CD4-positive, CD25-positive, alpha-beta regulatory T cell (primary cell): Measurements from ENCODE around the gene LRRC32. TPM values are rescaled to one million over a fixed set of nuclear protein-coding genes. Genes with fewer than 3 reads are reported as not detected.

Experiments used
- ATAC-seq, 2 donors: fragments of 150-1000 bp; cut with Tn5 transposase; one replicate each; pipeline ENCODE4 v1.10.0; 2021; ENCODE audit warnings: low read depth in 2 of 2, moderate number of reproducible peaks in 2 of 2, moderate library complexity in 1 of 2
- DNase-seq, 3 donors: peaks; one replicate each; pipeline versions ENCODE4 v3.0.0 to v3.0.0-alpha.2; 2012 to 2022; ENCODE audit warnings: mixed read lengths in 1 of 3
- H3K27ac ChIP-seq: one replicate; pipeline ENCODE4 v1.7.0; 2013; ENCODE audit warnings: mild to moderate bottlenecking, low read length; ENCODE audit not compliant: insufficient read depth, poor library complexity, severe bottlenecking
- H3K27me3 ChIP-seq: one replicate; pipeline ENCODE4 v1.7.0; 2013; ENCODE audit warnings: low read length; ENCODE audit not compliant: control insufficient read depth, insufficient read depth
- H3K36me3 ChIP-seq: one replicate; pipeline ENCODE4 v1.7.0; 2013; ENCODE audit warnings: mild to moderate bottlenecking, low read length, moderate library complexity; ENCODE audit not compliant: control insufficient read depth, insufficient read depth
- H3K4me1 ChIP-seq: 2 replicates; pipeline ENCODE4 v1.7.0; 2013; ENCODE audit warnings: mild to moderate bottlenecking, low read length; ENCODE audit not compliant: insufficient read depth, control insufficient read depth, poor library complexity, severe bottlenecking
- H3K4me3 ChIP-seq: one replicate; pipeline ENCODE4 v1.7.0; 2013; ENCODE audit warnings: low read depth, mild to moderate bottlenecking, low read length, moderate library complexity
- H3K9me3 ChIP-seq, 2 experiments: 1 replicate in 1 of 2; 2 replicates in 1 of 2; pipeline ENCODE4 v1.7.0; 2013; ENCODE audit warnings: low read length in 2 of 2, mild to moderate bottlenecking in 1 of 2, moderate library complexity in 1 of 2; ENCODE audit not compliant: control insufficient read depth in 2 of 2
- H3K27ac Mint-ChIP-seq, 3 donors: one replicate each; pipeline ENCODE4 v1.8.0; 2020 to 2022; ENCODE audit warnings: mild to moderate bottlenecking in 3 of 3, mixed read lengths in 3 of 3, moderate library complexity in 2 of 3
- H3K27me3 Mint-ChIP-seq: one replicate; pipeline ENCODE4 v1.8.0; 2022; ENCODE audit warnings: mild to moderate bottlenecking, mixed read lengths
- H3K36me3 Mint-ChIP-seq: one replicate; pipeline ENCODE4 v1.8.0; 2020; ENCODE audit warnings: mixed read lengths
- H3K4me1 Mint-ChIP-seq, 4 donors: one replicate each; pipeline ENCODE4 v1.8.0; 2020 to 2022; ENCODE audit warnings: mixed read lengths in 4 of 4, mild to moderate bottlenecking in 1 of 4
- H3K4me3 Mint-ChIP-seq, 4 donors: one replicate each; pipeline ENCODE4 v1.8.0; 2020 to 2022; ENCODE audit warnings: mild to moderate bottlenecking in 4 of 4, mixed read lengths in 4 of 4, moderate library complexity in 3 of 4
- H3K9me3 Mint-ChIP-seq, 7 donors: one replicate each; pipeline ENCODE4 v1.8.0; 2020 to 2022; ENCODE audit warnings: mixed read lengths in 7 of 7, mild to moderate bottlenecking in 3 of 7, moderate library complexity in 2 of 7
- polyA plus RNA-seq, 4 donors: library from polyadenylated mRNA; unstranded; fragments of 300-500 nt; fragmentation: Illumina TruSeq; gene quantifications; one replicate each; pipeline ENCODE4 v1.2.3, GENCODE V29; 2021
- total RNA-seq: library from RNA; stranded (reverse); gene quantifications from one replicate; pipeline ENCODE4 v1.2.3, GENCODE V29; 2022

The LRRC32 gene
- total and polyA plus RNA-seq, 5 donors from 2014 or later, result 5.0 to 71.4 (median 6.2) TPM

DNA sequence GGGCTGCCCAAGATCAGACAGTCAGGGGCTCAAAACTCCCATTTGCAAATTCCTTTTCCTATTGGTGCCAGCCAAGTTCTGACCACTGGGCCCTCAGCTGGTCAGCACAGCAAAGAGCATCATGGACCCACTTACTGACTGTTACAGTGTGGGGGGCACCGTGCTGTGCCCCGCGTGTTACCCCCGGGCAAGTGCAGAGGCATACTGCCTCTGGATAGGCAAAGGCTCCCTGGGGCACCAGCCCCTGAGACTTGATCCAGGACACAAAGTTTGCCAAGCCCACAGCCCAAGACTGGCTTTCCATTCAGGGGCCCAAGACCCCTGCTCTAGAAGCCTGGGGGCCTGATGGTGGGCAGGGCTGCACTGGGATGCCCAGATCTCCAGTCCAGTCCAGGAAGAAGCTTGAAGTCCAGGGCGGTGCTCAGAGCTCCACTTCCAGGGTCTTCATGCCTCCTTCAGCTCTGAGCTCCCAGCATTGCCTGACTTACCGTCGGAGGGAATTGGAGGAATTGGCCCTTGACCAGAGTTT lies 6.6 kb downstream of the LRRC32 start:
- no peak for ATAC-seq

DNA sequence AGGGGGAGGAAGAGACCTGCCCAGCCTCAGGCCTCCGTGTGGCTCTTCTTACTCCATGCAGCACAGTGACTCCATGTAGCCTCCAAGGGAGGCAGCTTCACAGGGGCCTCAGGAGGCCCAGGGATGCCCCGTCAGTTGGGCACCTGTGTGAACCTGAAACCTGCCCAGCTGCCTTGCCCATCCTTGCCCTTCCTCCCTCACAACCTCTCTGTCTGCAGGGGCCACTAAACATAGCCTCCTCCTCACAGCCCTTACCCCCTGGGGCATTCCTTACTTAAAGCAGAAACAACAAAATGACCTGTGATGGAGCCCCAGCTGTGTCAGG lies 7.1 kb downstream of the LRRC32 start:
- no peaks in the 10 kb centered on the region for H3K36me3 Mint-ChIP-seq
- ATAC-seq (no peak), DNase-seq (no peak)
- Histone ChIP-seq H3K27ac (no peak overlapping the region), H3K36me3 (peaks cover 33% of the 10 kb centered on the region), H3K9me3 (no peaks in the 10 kb centered on the region), H3K4me3 (no peak overlapping the region), H3K4me1 (peaks cover 46% of the 10 kb centered on the region), H3K27me3 (no peaks in the 10 kb centered on the region)
- peaks cover 6 to 54% (median 40%) of the 10 kb centered on the region in 4 donors for H3K4me1 Mint-ChIP-seq
- peak overlapping the region; percentile 38 to 98 (median 98) for H3K27ac Mint-ChIP-seq
- H3K27me3 Mint-ChIP-seq, result no peaks in the 10 kb centered on the region
- H3K4me3 Mint-ChIP-seq, result no peak overlapping the region
- no peaks in the 10 kb centered on the region for H3K9me3 Mint-ChIP-seq

More for the DNA sequence above, 6.6 kb downstream of the LRRC32 start:
- no peaks in the 10 kb centered on the region for H3K9me3 ChIP-seq
- H3K4me3 ChIP-seq, result no peak overlapping the region
- no peaks in the 10 kb centered on the region for H3K27me3 ChIP-seq
- Mint-ChIP-seq H3K27me3 (no peaks in the 10 kb centered on the region), H3K4me1 (peaks cover 6 to 56% (median 42%) of the 10 kb centered on the region in 4 donors), H3K9me3 (no peaks in the 10 kb centered on the region), H3K27ac (peak overlapping the region; percentile 96 to 98 (median 98)), H3K36me3 (no peaks in the 10 kb centered on the region), H3K4me3 (no peak overlapping the region)
- no peak for DNase-seq
- peak overlapping the region; percentile 87 for H3K27ac ChIP-seq
- H3K36me3 ChIP-seq, result peaks cover 32% of the 10 kb centered on the region
- H3K4me1 ChIP-seq, result peaks cover 52% of the 10 kb centered on the region

DNA sequence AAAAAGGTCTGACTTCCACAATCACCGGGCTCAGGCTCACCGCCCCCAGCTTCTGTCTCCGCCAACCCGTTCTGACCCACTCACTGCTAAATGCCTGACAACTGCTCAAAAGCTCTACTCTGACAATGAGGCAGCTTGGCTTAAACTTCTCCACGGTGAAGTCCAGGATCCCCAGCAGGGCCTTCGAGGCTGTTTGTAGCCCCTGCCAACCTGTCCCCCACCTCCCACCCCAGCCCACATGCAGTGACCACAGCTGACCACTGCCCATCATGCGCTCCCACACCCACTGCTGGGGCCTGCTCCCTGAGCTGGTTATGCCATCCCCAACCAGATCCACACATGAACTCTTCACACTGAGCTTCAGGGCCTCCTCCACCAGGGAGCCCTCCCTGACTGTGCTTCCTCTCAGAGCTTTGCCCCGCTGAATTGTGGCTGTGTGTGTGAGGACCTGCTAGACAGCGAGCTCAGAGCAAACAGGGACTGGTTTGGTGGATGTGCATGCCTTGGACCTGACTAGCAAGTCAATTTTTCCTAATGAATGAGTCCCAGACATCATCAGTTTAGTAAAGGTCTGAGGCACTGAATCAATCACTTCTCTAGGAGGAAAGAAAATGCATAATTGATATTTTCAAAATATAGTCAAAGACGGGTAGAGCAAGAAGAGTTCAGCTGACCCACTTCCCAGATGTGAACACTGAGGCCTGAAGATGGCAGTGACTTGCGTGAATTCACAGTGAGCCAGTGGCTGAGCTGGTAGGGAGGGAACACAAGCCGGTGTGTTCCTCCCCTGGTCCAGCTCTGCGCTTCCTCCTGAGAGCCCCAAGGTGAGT lies 7.7 kb downstream of the LRRC32 start:
- H3K27ac ChIP-seq, result no peak overlapping the region
- ATAC-seq, result no peak
- peaks cover 37% of the 10 kb centered on the region for H3K36me3 ChIP-seq
- H3K4me3 ChIP-seq, result no peak overlapping the region
- no peaks in the 10 kb centered on the region for H3K9me3 ChIP-seq
- H3K36me3 Mint-ChIP-seq, result no peaks in the 10 kb centered on the region
- H3K27me3 Mint-ChIP-seq, result no peaks in the 10 kb centered on the region
- no peaks in the 10 kb centered on the region for H3K27me3 ChIP-seq
- DNase-seq, result no peak
- H3K9me3 Mint-ChIP-seq, result no peaks in the 10 kb centered on the region
- H3K4me3 Mint-ChIP-seq, result peak overlapping the region in 1 of 4 donors; percentile 19
- peaks cover 41% of the 10 kb centered on the region for H3K4me1 ChIP-seq
- H3K27ac Mint-ChIP-seq, result peak overlapping the region; percentile 38 to 98 (median 42)
- H3K4me1 Mint-ChIP-seq, result peaks cover 6 to 51% (median 34%) of the 10 kb centered on the region in 4 donors

DNA sequence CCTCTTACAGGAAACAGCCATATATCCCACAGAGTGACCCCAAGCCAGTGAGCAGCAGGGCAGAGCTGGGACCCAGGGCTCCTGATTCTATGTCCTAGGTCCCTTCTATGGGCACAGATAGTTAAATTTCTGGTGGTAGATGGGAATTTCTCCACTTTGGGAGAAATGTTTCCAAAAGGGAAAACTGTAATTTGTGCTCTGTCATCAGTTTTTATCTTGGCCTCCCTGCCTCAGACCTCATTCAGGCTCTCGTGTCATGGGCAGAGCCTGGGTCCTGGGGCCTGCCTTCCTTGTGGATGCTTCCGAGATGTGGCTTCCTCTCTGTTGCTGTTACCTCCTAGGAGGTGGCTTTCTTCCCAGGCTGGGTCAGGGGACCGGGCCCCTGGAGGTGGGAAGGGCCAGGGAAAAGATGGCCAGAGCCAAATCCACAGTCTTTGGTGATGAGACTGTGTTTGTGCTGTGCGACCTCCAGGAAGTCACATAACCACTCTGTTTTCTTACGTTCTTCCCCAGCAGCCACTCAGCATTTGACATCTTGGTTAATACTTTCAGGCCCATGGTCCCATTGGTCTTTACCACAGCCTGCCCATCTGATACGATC lies 8.6 kb downstream of the LRRC32 start:
- ATAC-seq (no peak), DNase-seq (no peak)
- H3K9me3 Mint-ChIP-seq, result no peaks in the 10 kb centered on the region
- Histone ChIP-seq H3K27me3 (no peaks in the 10 kb centered on the region), H3K9me3 (no peaks in the 10 kb centered on the region), H3K4me1 (peaks cover 31% of the 10 kb centered on the region), H3K36me3 (peaks cover 44% of the 10 kb centered on the region), H3K4me3 (no peak overlapping the region), H3K27ac (no peak overlapping the region)
- H3K4me1 Mint-ChIP-seq, result peaks cover 3 to 46% (median 28%) of the 10 kb centered on the region in 4 donors
- H3K36me3 Mint-ChIP-seq, result no peaks in the 10 kb centered on the region
- no peaks in the 10 kb centered on the region for H3K27me3 Mint-ChIP-seq
- peak overlapping the region in 2 of 3 donors; percentile 23 to 71 for H3K27ac Mint-ChIP-seq
- H3K4me3 Mint-ChIP-seq, result peak overlapping the region in 1 of 4 donors; percentile 19

DNA sequence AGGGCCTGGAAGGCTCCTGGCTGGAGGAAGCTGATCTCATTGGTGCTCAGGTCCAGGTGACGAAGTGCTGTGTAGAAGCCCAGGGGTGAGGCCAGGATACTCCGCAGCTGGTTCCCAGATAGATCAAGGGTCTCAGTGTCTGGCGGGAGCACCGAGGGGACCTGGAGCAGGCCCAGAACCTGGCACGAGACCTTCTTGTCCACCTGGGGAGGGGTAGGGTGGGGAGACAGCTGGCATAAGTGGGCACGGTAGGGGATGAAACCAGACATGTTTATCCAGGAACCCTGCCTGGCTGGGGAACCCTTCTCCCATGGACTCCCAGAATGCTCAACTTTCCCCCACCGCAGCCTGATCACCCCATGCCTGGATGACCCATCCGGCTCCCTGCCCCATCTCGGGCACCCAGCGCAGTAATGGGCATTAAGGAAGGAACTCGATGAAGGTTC lies 9.2 kb downstream of the LRRC32 start:
- Mint-ChIP-seq H3K4me3 (no peak overlapping the region), H3K9me3 (no peaks in the 10 kb centered on the region), H3K36me3 (no peaks in the 10 kb centered on the region), H3K4me1 (peaks cover 0 to 44% (median 23%) of the 10 kb centered on the region in 4 donors), H3K27ac (peak overlapping the region in 2 of 3 donors; percentile 71 to 80), H3K27me3 (no peaks in the 10 kb centered on the region)
- Histone ChIP-seq H3K27me3 (no peaks in the 10 kb centered on the region), H3K27ac (no peak overlapping the region), H3K9me3 (no peaks in the 10 kb centered on the region), H3K4me1 (peaks cover 25% of the 10 kb centered on the region), H3K36me3 (peaks cover 44% of the 10 kb centered on the region), H3K4me3 (no peak overlapping the region)
- DNase-seq (no peak), ATAC-seq (no peak)

DNA sequence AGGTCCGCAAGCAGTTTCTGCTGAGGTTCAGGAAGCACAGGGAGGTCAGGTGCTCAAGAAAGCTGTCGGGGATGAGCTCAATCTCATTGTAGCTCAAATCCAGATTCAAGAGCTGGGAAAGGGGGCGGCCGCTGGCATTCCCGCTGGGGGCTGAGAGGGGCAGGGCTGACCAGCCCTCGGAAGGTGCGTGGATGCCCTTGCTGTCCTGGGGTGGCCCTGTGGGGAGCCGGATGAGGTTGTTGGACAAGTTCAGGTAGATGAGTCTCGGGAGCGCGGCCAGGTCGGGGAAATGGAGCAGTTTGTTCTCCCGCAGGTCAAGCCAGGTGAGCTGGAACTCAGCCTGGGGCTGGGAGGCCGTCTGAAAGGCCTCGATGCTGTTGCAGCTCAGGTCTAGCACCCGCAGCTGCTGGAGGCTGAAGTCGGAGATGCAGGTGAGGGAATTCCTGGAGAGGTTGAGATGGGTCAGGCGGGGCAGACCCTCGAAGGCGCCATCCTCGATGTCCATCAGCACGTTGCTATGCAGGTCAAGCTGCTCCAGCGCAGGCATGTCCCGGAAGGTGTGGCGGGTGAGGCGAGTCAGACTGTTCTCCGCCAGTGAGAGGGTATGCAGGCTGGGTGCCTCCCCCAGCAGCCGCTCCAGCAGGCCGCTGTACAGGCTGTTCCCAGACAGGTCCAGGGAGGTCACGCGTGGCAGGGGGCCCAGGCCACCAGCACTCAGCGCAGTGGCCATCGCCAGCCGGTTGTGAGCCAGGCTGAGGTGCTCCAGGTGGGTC lies 9.8 kb downstream of the LRRC32 start:
- H3K36me3 ChIP-seq, result peaks cover 44% of the 10 kb centered on the region
- no peak for ATAC-seq
- no peak for DNase-seq
- no peaks in the 10 kb centered on the region for H3K27me3 ChIP-seq
- peaks cover 19% of the 10 kb centered on the region for H3K4me1 ChIP-seq
- H3K9me3 ChIP-seq, result no peaks in the 10 kb centered on the region
- Mint-ChIP-seq H3K36me3 (no peaks in the 10 kb centered on the region), H3K9me3 (no peaks in the 10 kb centered on the region), H3K27me3 (no peaks in the 10 kb centered on the region), H3K4me3 (no peak overlapping the region), H3K4me1 (peaks cover 0 to 38% (median 18%) of the 10 kb centered on the region in 4 donors), H3K27ac (peak overlapping the region in 1 of 3 donors; percentile 80)
- H3K4me3 ChIP-seq, result no peak overlapping the region
- no peak overlapping the region for H3K27ac ChIP-seq

DNA sequence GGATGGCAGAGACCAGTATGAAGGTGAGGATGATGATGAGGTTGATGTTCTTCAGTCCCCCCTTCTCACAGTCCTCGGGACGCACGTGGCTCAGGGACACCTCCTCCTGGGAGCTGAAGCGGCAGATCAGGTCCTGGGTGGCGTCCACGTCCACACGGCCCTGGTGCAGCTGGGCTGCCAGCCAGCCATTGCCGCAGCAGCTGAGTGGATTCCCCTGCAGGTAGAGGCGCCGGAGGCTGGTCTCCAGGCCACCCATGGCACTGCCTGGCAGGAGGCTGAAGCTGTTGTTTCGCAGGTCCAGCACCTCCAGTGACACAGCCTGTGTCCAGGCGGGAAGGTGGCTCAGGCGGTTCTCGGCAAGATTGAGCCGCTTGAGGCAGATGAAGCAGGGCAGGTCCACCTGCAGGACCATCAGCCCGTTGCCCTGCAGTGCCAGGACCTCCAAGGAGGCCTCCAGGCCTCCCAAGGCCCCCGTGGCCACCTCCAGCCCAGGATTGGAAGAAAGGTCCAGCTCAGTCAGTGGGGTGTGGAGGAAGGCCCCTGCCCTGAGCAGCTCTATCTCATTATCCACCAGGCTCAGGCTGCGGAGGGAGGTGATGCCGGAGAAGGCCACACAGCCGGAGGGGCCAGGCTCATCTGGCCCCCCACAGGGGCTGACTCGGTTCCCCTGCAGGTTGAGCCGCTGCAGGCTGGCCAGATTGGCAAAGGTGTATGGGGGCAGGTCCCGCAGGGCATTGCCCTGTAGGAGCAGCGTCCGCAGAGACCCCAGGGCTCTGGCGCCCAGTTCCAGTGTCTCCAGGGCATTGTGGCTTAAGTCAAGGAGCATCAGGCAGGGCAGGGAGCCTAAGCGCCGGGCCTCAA lies 10.6 kb downstream of the LRRC32 start:
- Histone ChIP-seq H3K4me1 (peaks cover 11% of the 10 kb centered on the region), H3K4me3 (no peak overlapping the region), H3K36me3 (peaks cover 44% of the 10 kb centered on the region), H3K27ac (no peak overlapping the region), H3K9me3 (no peaks in the 10 kb centered on the region), H3K27me3 (no peaks in the 10 kb centered on the region)
- no peak for DNase-seq
- Mint-ChIP-seq H3K36me3 (no peaks in the 10 kb centered on the region), H3K9me3 (no peaks in the 10 kb centered on the region), H3K27ac (peak overlapping the region in 1 of 3 donors; percentile 80), H3K27me3 (no peaks in the 10 kb centered on the region), H3K4me1 (peaks cover 0 to 30% (median 10%) of the 10 kb centered on the region in 4 donors), H3K4me3 (peak overlapping the region in 1 of 4 donors; percentile 41)
- no peak for ATAC-seq
